NOMO-1 treated with dmso at 0.1 percent for 144 hours (cell line): ENCODE data around the gene CPNE4.

Source experiments
- DNase-seq: peaks from one replicate; lab custom pipeline; 2025; ENCODE audit not compliant: unreplicated experiment; lab: John Stamatoyannopoulos, UW

The CPNE4 gene

GRCh38 chr3:132017137-132017536, 17.7 kb downstream of the CPNE4 start:
- no peak for DNase-seq

- DNase-seq: no peak
Measured at GRCh38 chr3:132016061-132017041, 18.5 kb downstream of the CPNE4 start.

GRCh38 chr3:132014105-132014504, 20.7 kb downstream of the CPNE4 start:
- no peak for DNase-seq

GRCh38 chr3:132009241-132009640, 25.6 kb downstream of the CPNE4 start:
- DNase-seq: no peak

- no peak for DNase-seq
Measured at GRCh38 chr3:132008837-132009236, 26.0 kb downstream of the CPNE4 start.

GRCh38 chr3:132007617-132008016, 27.2 kb downstream of the CPNE4 start:
- no peak for DNase-seq

DNA sequence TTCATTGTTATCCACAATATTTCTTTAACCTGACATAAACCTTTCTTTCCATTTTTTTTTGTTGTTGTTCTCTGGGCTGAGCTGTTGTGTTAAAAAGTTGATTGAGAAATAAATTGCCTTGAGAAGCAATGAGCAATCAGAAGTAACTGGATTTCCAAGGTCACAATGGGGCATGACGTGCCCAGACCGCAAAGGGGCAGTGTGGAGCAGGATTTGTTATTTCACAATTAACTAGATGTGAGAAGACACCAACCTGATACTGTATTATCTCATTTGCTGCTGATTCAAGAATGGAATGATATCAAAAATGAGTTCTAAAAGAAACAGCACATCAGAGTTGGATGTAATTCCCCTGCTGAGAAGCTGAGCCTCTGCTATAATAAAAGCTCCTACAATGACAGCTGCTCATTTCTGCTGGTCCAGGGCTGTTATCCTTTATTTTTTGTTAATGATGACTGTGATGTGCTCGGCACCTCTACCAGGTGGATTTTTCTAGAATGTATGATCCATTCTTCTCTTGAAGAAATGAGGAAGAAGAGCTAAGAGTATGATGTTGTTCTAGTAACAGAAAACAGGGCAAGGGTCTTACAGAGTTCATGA, 28.1 kb downstream of the CPNE4 start:
- peak; percentile 54 for DNase-seq

DNA sequence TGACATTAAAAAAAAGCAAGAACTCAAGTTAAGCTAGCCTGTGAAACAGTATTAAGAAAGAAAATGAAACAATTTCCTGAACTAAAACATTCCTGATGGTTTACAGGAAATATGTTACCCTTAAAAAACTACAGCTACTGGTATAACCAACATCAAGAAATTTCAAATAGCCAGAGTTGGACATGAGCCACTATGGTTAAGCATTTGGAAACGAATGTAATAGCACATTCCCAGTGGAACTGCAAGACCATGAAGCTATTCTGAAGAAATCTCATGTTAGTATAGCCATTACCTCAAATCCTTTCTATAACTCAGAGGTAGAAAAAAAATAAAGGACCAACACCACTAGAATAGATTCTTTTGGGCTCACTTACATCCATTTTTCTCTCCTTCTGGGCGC, 30.2 kb downstream of the CPNE4 start:
- DNase-seq: no peak

GRCh38 chr3:132003685-132004084, 31.1 kb downstream of the CPNE4 start:
- DNase-seq: no peak

GRCh38 chr3:132001999-132002398, 32.8 kb downstream of the CPNE4 start:
- DNase-seq: no peak

DNA sequence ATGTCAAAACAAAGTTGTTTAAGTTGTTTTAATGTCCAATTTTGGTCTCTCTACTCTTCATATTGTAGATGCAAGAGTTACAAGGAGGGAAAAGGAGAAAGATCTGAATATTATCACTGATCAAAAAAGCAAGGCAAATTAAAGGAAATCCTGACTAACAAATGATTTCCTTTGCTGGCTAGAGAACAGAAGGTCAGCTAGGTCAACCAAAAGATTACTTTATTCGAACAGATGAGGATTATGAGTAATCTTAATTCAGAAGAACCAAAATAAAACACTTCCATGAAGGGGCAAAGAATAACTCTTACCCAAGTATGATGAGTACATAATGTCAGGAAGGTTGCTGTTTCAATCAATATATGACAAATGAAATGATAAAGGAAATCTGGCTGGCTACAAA, 33.8 kb downstream of the CPNE4 start:
- DNase-seq: no peak

- DNase-seq: no peak
Measured at GRCh38 chr3:131998027-131998426, 36.8 kb downstream of the CPNE4 start.

- no peak for DNase-seq
Measured at GRCh38 chr3:131995891-131996290, 38.9 kb downstream of the CPNE4 start.

GRCh38 chr3:131989318-131989717, 45.5 kb downstream of the CPNE4 start:
- DNase-seq: no peak

DNA sequence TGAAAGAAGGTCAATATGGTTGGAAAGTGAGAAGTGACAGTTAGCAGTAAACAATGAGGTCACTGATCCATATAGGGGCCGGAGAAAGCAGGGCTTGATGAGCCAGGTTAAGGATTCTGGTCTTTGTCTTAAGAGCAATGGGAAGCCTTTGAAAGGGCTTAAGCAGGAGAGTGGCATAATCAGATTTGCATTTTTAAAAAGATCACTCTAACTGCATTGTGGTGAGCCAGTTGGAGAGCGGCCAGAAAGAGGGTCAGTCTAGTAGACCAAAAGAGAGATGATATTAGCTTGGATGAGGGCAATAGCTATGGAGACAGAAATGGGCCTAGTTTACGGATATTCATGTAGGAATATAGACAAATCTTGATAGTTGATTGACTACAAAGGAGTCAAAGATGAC, 46.6 kb downstream of the CPNE4 start:
- DNase-seq: no peak

- DNase-seq: no peak
Measured at GRCh38 chr3:131983689-131984088, 51.1 kb downstream of the CPNE4 start.

DNA sequence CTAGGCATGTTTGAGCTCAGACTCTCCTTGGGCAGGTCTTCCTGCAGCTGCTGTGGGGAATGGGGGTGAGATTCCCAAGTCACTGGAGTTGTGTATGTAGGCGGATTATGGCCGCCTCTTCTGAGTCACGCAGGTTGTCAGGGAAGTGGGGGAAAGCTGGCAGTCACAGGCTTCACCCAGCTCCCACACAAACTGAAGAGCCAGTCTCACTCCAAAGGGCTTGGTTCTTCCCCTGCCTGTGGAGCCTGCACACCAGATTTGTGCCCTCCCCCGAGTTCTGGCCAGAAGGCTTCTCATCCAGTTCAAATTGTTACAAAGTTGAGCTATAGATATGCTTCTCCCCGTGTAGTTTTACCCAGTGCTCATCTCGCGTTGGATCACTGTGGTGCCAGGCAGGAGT, 53.5 kb downstream of the CPNE4 start:
- DNase-seq: no peak

DNA sequence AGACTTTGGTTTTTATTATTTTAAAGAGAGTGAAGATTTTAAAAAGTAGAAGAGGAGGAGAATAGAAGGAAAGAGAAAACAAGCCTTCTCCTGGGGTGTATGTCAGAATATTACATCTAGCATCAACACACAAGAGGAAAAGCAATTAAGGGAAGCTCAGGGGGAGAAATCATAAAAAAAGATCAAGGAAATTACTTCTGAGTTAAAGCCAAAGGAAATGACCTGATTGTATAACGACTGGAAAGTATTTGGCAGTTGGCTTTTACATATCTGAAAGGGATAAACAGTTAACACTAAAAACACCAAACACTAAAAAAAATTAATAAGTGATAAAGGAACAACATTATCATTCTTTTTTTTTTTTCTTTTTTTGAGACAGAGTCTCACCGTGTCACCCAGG, 58.4 kb downstream of the CPNE4 start:
- no peak for DNase-seq

DNA sequence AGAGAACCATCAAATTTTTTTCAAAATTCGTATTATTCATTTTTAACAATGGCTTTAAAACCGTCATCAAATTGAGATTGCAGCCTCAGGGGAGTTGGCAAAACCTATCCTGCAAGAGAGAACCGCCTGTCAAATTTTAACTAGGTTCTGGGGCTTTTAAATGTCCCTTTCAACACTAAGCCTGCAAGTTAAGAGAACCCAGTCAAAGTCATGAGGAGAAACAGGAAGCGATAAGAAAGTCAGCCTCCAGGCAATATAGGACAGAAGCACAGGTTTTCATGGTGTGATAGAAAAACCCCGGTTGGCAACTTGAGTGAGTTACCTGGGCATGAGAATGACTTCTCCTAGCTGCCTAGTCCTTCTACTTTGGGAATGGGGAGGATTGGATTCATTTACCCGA, 59.8 kb downstream of the CPNE4 start:
- no peak for DNase-seq

DNA sequence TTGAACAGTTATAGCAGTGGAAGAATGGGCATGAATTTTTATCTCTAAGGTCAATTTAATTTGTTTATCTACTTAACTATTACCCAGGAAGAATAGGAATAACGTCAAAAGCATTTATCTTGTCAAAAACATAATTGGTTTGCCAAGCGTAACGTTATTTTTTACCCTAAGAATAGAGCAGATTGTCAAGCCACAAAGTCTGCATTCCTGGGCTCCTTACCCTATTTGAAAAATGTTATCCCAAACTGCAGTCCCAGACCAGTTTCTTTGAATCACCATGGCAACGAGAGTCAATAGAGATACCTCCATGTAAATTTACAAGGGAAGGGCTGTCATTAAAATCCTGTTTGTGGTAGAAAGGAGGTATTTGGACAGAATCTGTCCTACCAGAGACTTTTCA, 61.1 kb downstream of the CPNE4 start:
- DNase-seq: no peak

GRCh38 chr3:131972550-131972949, 62.3 kb downstream of the CPNE4 start:
- DNase-seq: no peak

GRCh38 chr3:131972091-131972490, 62.7 kb downstream of the CPNE4 start:
- no peak for DNase-seq
